RKO (cell line): ENCODE data around the gene MRGPRD.

Experiments
- DNase-seq: peaks from one replicate; pipeline ENCODE4 v3.0.0-alpha.2; 2016; ENCODE audit warnings: low spot score

Gene MRGPRD

GRCh38 chr11:68980776-68981065, at the start of gene MRGPRD:
TSS of gene MRGPRD (minus strand) at chr11:68980986. CDS start at chr11:68980986, 0 bp downstream.
- DNase-seq: no peak

GRCh38 chr11:69030301-69030700, 49.5 kb upstream of the MRGPRD start:
- DNase-seq: no peak

GRCh38 chr11:69027704-69028372, 47.1 kb upstream of the MRGPRD start:
- no peak for DNase-seq

- DNase-seq: no peak
Observed at GRCh38 chr11:69024509-69024908, 43.7 kb upstream of the MRGPRD start.

GRCh38 chr11:69022260-69022659, 41.5 kb upstream of the MRGPRD start:
- DNase-seq: no peak

GRCh38 chr11:69018924-69019323, 38.1 kb upstream of the MRGPRD start:
- DNase-seq: no peak

- no peak for DNase-seq
Observed at GRCh38 chr11:69017951-69018350, 37.2 kb upstream of the MRGPRD start.

GRCh38 chr11:69014898-69015549, 34.2 kb upstream of the MRGPRD start:
- DNase-seq: no peak

- DNase-seq: no peak
Observed at GRCh38 chr11:69014084-69014851, 33.5 kb upstream of the MRGPRD start.

- DNase-seq: no peak
Observed at GRCh38 chr11:69013009-69013951, 32.5 kb upstream of the MRGPRD start, which contains the start of gene MRGPRF. TSS of gene MRGPRF (minus strand) at chr11:69013246. CDS start at chr11:69009901, 3,345 bp downstream.

- no peak for DNase-seq
Observed at GRCh38 chr11:69012092-69013008, 31.6 kb upstream of the MRGPRD start.

GRCh38 chr11:69011624-69012091, 30.9 kb upstream of the MRGPRD start:
- no peak for DNase-seq

- no peak for DNase-seq
Observed at GRCh38 chr11:69010964-69011623, 30.3 kb upstream of the MRGPRD start.

GRCh38 chr11:69010361-69010891, 29.6 kb upstream of the MRGPRD start:
- no peak for DNase-seq

GRCh38 chr11:69009441-69010211, 28.8 kb upstream of the MRGPRD start:
- DNase-seq: no peak

- peak; percentile 53 for DNase-seq
Observed at GRCh38 chr11:69008737-69009440, 28.1 kb upstream of the MRGPRD start.

GRCh38 chr11:69007975-69008381, 27.2 kb upstream of the MRGPRD start:
- DNase-seq: no peak

- DNase-seq: no peak
Observed at GRCh38 chr11:69006816-69007215, 26.0 kb upstream of the MRGPRD start.
